WERI-Rb-1 (cell line): ENCODE results near the gene LPP.
"Not testable (repeated sequence)": the region's sequence is repeated elsewhere in the genome, so short reads cannot be mapped to it uniquely, and the experiment has no call there.

Experiments
- DNase-seq: peaks from one replicate; pipeline ENCODE4 v3.0.0-alpha.2; 2020
- H3K27ac ChIP-seq: fragments of 250-450 bp; sonication (Bioruptor Pico); 2 replicates; pipeline ENCODE4 v1.5.1; 2020; ENCODE audit warnings: mild to moderate bottlenecking, moderate library complexity
- H3K27me3 ChIP-seq: fragments of 250-450 bp; sonication (Bioruptor Pico); 2 replicates; pipeline ENCODE4 v1.5.1; 2021; ENCODE audit warnings: mild to moderate bottlenecking, low read depth, moderate library complexity; ENCODE audit not compliant: insufficient read depth, severe bottlenecking
- H3K36me3 ChIP-seq: fragments of 250-450 bp; sonication (Bioruptor Pico); 2 replicates; pipeline ENCODE4 v1.5.1; 2020; ENCODE audit warnings: mild to moderate bottlenecking, moderate library complexity
- H3K4me3 ChIP-seq: 2 replicates; pipeline ENCODE4 v1.5.1; 2011; ENCODE audit warnings: low read depth, mild to moderate bottlenecking, control low read depth, low read length
- H3K9me3 ChIP-seq: fragments of 250-450 bp; sonication (Bioruptor Pico); 2 replicates; pipeline ENCODE4 v1.5.1; 2021; ENCODE audit warnings: mild to moderate bottlenecking, moderate library complexity; ENCODE audit not compliant: severe bottlenecking
- CTCF ChIP-seq: IDR thresholded peaks from 2 replicates; pipeline ENCODE4 v1.5.1; 2011; ENCODE audit warnings: low read depth, mild to moderate bottlenecking, control low read depth, inconsistent platforms, low read length

The LPP gene

GRCh38 chr3:188635258-188636042 lies 481.5 kb downstream of the LPP start:
- Histone ChIP-seq H3K27me3 (no peaks in the 10 kb centered on the region), H3K27ac (no peak overlapping the region), H3K9me3 (no peaks in the 10 kb centered on the region), H3K36me3 (no peaks in the 10 kb centered on the region), H3K4me3 (no peak overlapping the region)
- DNase-seq: no peak
- TF ChIP-seq CTCF: no peak

GRCh38 chr3:188636292-188636691 lies 482.3 kb downstream of the LPP start:
- H3K36me3 ChIP-seq, H3K4me3 ChIP-seq, DNase-seq, H3K27me3 ChIP-seq, H3K27ac ChIP-seq, H3K9me3 ChIP-seq: not testable (repeated sequence)

- no peaks in the 10 kb centered on the region for H3K9me3 ChIP-seq
- DNase-seq: no peak
- no peaks in the 10 kb centered on the region for H3K27me3 ChIP-seq
- H3K4me3 ChIP-seq: no peak overlapping the region
- no peak for TF ChIP-seq CTCF
- no peaks in the 10 kb centered on the region for H3K36me3 ChIP-seq
- no peak overlapping the region for H3K27ac ChIP-seq
Observed at GRCh38 chr3:188641076-188641475, 487.1 kb downstream of the LPP start.

GRCh38 chr3:188643736-188644135 lies 489.8 kb downstream of the LPP start:
- no peak overlapping the region for H3K27ac ChIP-seq
- H3K4me3 ChIP-seq: no peak overlapping the region
- no peak for DNase-seq
- no peaks in the 10 kb centered on the region for H3K9me3 ChIP-seq
- H3K36me3 ChIP-seq: no peaks in the 10 kb centered on the region
- TF ChIP-seq CTCF: no peak
- H3K27me3 ChIP-seq: no peaks in the 10 kb centered on the region

GRCh38 chr3:188646592-188646991 lies 492.6 kb downstream of the LPP start:
- H3K27me3 ChIP-seq: no peaks in the 10 kb centered on the region
- no peak overlapping the region for H3K4me3 ChIP-seq
- DNase-seq: no peak
- no peak overlapping the region for H3K27ac ChIP-seq
- H3K9me3 ChIP-seq: no peaks in the 10 kb centered on the region
- no peaks in the 10 kb centered on the region for H3K36me3 ChIP-seq
- TF ChIP-seq CTCF: no peak

- no peak for DNase-seq
- TF ChIP-seq CTCF: no peak
- H3K27ac ChIP-seq: no peak overlapping the region
Observed at GRCh38 chr3:188647237-188647636, 493.3 kb downstream of the LPP start.

More at GRCh38 chr3:188647237-188647636, 493.3 kb downstream of the LPP start:
- Histone ChIP-seq H3K4me3 (no peak overlapping the region), H3K36me3 (no peaks in the 10 kb centered on the region), H3K9me3 (no peaks in the 10 kb centered on the region), H3K27me3 (no peaks in the 10 kb centered on the region)
